Limb (tissue), 2 donors: Measurements from ENCODE around the gene ASAP2.
A peak's percentile ranks its signal among the peaks of the same experiment; 100 is the strongest.

Experiments
- DNase-seq, 2 donors: peaks; one replicate each; pipeline ENCODE4 v3.0.0-alpha.2; 2016; ENCODE audit errors: extremely low spot score in 2 of 2

ASAP2 gene

DNA sequence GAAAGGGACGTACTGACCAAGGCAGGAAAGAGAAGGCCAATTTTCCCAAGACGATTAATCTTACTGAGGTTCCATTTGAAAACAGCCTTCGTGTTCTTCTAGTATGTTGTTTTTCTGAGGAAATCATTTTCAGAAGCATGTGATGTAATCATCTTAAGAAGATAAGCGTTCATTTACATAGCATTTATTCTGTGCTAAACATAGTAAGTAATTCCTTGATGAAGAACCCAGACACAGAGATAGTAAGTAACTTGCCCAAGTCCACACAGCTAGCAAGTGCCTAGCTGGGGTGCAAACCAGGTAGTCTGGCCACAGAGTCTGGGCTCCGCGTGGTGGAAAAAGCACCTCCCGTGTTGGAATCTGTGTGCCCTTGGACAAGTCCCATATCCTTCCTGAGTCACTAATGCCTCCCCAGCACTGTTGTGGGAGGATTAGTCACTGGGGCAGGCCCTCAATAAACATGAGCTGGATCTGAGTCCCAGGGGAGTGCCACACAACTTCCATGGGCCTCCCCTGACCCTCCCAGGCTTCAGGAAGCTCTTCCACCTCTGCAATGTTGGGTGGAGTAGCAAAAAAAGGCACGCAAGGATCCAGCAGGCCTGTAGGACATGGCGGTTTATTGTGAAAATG is 26.9 kb upstream of the ASAP2 start:
- no peak for DNase-seq

DNA sequence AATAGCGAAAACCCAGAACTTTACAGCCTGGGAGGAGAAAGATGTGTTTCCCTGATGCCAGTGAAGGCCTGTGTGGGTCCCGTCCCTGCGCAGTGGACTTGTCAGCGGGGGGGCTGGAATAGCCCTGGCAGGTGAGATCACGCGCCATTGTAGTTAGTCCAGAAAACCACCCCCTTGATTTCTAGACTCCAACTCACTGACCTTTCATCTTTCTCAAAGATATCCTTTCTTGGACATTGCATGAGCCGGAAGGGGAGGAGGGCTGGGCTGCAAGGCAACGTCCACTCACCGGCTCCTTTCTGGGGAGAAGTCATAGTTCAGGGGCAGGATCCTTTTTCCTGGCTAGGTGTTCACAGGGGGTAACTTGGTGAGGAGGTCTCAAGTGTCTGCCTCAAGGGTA is 22.3 kb upstream of the ASAP2 start:
- no peak for DNase-seq

DNA sequence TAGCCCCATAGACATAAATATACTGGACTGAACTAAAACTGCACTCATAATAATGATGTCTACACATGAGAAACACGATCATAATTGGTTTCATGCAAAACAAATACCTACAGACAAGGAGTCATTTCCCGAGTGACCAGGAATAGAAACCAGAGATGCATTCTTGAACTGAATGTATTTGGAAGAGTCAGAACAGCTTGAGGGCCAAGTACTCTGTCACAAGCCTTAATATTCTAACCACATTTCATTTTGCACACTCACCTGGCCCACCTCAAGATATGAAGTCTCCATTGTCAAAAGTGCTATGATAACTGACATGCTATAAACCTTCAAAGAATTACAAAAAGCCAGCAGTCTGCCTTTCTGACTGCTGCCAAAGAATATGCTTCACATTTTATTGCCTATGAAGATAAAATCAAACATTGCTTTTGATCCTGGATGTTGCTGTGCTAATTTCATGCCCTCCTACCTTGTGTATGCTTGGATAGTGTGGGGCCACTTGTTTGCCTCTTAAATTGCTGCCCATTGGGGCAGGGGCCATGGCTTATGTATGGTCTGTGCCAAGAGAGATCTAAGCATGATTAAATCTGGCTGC is 18.9 kb upstream of the ASAP2 start:
- DNase-seq: no peak

DNA sequence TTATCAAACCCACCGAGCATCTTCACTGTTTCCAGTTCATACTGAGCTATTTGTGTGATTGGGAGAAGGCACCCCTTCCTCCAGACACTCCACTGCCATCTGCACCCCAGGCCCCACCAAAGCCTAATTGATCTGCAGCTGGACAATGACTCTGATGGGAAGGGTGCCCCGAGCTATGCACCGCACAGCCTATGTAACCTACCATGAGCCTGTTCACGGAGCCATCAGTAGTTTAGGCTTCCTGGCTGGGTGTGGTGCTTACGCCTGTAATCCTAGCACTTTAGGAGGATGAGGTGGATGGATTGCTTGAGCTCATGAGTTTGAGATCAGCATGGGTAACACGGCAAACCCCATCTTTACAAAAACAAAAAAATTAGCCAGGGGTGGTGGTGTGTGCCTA is 17.8 kb upstream of the ASAP2 start:
- DNase-seq: no peak

DNA sequence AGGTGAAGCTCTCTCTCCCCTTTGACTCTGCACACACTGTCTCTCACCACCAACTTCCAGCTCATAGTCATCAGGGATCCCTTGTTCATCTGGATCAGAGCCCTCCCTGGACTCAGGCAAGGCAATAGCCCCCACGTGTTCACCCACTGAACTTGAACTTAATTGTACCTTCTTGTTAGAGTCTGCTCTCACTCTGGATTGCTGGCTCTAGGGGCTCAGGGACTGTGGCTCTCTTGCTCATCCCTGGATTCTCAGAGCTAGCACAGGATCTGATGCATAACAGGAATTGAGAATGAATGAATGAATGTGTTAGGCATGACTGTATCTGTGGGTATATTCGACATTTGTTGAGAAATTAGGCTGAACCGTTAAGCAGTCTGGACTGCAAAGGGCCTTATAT is 16.7 kb upstream of the ASAP2 start:
- no peak for DNase-seq

DNA sequence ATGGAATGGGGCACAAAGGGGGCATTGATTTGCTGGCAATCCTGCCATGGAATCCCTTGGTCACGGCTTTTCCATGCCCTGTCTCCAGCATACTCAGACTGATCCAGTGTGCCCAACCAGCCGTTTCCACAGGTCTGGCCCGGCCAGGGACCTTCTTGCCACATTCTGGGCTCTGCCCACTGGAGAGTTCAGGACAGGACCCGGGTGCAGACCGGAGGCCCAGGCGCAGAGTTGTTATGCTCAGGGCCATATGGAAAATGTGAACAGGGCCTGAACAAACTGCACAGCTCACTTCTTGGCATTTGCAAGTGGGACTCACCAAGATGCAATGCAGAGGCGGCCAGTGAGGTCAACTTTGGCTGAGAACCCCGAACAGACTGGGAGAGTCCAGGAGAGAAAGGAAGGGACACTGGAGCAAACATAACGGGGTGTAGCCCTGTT is 15.6 kb upstream of the ASAP2 start:
- peak; percentile 80 to 83 for DNase-seq

DNA sequence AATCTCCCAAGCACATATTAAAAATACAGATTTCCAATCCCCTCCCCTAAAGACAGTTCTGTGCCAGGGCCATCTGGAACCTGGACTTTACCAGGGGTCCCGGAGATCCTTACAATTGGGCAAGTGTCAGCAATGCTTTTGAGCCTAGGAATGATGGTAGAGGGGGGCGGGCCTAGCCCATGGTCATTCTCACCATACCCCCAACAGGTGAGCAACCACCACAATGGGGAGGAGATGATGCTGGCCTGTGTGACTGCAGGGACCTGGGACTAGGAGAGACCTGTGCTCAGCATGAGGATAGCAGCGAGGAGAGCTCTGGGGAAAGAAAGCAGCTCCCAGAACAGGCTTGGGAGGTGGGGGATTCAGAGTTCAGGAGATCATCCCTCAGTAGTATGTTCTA is 13.9 kb upstream of the ASAP2 start:
- no peak for DNase-seq

DNA sequence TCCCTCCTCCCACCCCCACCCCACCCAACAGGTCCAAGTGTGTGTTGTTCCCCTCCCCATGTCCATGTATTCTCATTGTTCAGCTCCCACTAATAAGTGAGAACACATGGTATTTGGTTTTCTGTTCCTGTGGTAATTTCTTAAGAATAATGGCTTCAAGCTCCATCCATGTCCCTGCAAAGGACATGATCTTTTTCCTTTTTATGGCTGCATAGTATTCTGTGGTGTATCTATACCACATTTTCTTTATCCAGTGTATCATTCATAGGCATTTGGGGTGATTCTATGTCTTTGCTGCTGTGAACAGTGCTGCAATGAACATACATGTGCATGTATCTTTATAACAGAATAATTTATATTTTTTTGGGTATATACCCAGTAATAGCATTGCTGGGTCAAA is 12.3 kb upstream of the ASAP2 start:
- no peak for DNase-seq

DNA sequence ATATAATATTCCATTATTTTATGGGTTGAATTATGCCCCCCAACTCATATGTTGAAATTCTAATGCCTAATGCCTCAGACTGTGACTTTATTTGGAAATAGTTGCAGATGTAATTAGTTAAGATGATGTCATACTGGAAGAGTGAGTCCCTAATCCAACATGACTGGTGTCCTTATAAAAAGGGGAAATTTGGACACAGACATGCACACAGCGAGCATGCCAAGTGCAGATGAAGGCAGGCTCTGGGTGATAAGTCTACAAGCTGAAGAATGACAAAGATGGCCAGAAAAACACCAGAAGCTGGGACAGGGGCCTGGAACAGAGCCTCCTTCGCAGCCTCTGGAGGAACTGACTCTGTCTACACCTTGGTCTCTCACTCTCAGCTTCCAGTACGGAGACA is 10.0 kb upstream of the ASAP2 start:
- DNase-seq: no peak

DNA sequence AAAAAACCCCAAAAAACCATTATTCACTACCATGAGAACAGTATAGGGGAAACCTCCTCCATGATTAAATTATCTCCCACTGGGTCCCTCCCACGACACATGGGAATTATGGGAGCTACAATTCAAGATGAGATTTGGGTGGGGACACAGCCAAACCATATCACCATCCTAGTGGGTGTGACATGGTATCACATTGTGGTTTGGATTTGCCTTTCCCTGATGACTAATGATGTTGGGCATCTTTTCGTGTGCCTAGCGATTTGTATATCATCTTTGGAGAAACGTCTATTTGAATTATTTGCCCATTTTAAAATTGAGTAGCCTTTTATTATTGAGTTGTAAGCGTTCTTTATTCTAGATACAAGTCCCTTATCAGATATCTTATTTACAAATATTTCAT is 8.7 kb upstream of the ASAP2 start:
- DNase-seq: no peak

DNA sequence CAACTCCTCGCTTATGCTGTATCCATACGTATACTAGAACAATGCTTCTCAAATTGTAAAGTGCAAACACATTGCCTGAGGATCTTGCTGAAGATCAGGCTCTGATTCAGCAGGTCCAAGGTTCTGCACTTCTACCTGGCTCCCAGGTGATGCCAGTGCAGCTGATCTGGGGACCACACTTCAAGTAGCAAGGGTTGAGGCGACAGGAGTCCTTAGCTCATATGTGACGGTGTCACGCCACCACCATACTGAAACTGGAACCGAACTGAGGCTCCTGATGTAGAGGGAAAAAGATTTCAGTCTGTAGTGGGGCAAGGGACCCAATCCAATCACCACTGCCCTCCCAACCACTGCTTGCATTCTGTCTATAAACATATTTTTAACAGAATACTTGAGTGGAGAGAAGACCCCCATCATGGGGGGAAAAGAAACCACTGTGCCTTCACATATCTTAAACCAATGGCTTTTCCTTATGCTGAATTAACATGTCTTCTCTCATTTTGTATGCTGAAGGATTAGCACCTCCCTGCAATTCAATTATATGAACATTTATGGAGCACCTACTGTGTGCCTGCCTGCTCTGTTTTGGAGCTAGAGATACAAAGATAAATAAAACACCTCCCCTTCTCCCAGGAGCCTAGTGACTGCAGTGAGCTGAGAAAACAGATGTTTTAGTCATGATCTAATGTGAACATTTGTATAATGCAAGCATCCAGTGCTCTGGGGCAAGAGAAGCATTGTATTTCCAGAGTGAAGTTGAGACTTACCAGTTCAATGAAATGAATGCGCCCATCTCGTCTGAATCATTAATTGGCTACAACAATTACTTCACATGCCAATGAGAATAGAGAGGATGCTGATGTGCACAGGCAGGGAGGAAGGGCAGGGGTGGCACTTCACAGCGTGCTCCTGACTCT is 6.6 kb upstream of the ASAP2 start:
- peak in 1 of 2 donors; percentile 18 for DNase-seq

DNA sequence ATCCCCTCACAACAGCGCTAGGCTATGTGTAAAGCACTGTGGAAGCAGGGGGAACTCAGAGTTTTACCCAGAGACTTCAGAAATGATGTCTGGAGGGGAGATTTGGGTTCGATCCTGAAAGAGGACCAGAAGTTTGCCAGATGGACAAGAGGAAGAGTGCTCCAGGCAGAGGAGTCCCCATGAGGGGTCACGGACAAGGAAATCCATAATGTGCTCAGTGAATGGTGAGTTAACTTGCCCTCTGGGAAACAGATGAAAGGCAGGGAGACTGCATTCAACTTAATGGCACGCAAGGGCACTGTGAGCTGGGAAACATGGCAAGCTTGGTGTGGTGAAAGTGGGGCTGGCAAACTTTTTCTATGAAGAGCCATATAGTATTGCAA is 6.0 kb upstream of the ASAP2 start:
- no peak for DNase-seq

DNA sequence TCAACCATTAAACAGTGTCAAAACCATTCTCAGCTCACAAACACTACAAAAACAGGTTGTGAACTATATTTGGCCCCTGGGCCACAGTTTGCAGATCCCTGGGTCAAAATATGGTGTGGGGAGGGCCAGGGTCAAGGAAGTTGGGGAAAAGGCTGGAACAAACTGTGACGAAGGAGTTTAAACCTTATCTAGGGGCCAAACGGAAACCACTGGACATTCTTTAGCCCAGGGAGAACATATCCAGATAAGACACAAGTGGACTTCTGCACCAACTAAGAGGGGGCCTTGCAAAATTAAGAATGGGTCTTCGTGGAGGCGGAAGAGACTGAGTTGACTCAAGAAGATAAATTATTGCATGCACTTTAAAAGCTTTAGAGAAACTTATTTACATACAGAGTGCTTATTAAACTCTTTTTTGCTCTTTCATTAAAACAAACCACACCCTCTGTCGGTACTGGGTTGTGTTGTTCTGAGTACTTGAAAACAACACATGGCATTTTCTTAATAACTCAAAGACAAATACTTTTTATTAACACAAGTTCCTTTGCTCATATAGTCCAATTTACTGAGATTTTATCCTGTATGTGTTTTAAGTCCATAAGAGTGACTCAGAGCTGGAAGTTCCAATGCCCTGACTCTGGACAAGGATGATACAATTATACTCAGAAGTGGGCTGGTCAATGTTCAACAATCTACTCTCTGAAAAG is 5.3 kb upstream of the ASAP2 start:
- DNase-seq: no peak

DNA sequence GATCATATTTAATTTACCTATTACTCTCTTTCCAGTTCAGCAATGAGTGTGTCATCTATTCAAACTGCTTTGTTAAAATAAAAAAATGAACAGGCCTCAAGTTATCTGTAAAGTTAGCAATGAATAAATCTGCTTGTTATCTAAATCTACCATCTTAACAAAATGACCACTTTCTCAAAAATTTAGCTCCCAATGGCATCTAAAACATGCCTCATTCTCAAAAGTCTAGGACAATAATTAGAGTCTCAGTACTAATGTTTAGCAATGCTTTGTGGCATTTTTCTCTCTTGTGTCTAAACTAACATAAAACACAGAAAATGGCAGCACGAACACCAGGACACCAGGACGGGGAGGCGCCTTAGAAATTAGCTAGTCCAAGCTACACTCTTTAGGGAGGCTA is 3.6 kb upstream of the ASAP2 start:
- DNase-seq: no peak

DNA sequence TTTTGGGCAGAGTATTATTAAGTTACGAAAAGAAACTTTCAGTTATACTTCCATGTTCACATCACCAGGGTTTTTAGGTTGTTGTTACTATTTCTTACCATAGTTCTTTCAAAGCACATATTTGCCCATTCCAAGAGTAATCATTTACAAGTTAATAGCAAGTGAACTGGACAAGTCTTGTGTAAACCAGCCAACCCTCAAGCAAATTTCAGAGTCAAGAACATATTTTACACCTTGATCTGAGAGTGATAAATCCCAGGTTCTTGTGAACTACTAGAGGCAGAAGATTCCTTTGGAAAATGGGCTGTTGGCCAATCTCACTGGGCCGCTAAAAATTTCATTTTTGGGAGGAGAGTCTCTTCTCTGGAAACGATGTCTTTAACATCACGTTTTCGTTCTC is 2.7 kb upstream of the ASAP2 start:
- DNase-seq: no peak

DNA sequence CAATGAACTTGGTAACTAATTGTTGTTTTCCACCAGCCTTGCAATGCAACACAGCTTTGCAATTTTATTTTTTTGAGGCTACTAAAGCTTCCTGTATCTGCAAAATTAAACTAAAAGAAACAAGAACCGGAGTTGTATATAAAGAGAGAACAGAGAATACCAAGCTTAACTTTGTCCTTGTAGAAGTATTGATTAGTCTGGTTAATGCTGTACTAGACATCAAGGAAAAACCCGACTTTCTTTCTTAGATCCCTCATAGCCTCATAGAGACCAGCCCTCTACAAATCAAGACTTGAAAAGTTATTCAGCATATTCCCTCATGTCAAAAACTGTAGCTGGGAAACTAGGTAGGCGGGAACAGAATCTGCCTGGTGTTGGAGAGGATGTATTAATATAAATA is 1.7 kb upstream of the ASAP2 start:
- no peak for DNase-seq

DNA sequence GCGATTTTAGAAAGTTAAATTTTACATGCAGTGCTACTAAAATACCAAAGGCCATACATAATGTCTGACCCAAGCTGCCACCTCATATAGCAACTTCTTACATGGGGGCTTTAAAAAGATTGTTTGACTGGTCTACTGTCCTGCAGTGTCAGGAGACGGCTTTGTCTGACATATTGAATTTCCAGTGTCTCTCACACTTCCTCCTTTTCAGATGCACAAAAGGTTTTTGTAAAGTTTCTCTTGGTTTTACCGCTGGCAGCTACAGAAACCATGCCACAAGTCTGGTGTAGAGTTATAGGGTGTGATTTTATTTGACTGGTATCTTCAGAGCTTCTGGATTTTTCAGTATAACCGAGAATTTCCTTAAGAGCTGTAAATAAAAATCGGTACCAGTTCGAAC is 1.1 kb upstream of the ASAP2 start:
- no peak for DNase-seq

DNA sequence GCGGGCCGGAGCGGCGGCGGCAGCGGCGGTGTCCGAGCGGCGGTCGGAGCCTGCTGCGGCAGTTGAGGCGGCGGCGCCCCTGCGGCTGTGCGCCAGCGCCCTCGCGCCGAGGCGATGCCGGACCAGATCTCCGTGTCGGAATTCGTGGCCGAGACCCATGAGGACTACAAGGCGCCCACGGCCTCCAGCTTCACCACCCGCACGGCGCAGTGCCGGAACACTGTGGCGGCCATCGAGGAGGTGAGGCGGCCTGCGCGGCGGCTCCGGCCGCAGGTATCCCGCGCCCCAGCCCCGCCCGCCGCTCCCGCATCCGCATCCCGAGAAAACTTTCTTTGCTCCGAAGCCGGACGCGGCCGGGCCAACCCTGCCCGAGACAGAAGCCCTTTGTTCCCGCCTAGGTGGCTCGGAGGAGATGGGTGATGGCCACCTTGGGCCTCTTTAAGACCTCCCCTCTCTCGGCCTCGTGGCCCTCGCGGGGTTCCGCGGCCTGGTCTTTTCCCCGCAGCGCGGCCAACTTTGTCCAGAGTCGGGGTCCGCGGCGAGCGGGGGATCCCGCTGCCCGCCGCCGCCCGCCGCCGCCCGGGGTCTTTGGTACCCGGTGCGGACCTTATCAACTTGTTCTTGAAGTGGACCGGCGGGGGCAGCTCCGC is 504 bp downstream of the ASAP2 start:
- peak in 1 of 2 donors; percentile 70 for DNase-seq

DNA sequence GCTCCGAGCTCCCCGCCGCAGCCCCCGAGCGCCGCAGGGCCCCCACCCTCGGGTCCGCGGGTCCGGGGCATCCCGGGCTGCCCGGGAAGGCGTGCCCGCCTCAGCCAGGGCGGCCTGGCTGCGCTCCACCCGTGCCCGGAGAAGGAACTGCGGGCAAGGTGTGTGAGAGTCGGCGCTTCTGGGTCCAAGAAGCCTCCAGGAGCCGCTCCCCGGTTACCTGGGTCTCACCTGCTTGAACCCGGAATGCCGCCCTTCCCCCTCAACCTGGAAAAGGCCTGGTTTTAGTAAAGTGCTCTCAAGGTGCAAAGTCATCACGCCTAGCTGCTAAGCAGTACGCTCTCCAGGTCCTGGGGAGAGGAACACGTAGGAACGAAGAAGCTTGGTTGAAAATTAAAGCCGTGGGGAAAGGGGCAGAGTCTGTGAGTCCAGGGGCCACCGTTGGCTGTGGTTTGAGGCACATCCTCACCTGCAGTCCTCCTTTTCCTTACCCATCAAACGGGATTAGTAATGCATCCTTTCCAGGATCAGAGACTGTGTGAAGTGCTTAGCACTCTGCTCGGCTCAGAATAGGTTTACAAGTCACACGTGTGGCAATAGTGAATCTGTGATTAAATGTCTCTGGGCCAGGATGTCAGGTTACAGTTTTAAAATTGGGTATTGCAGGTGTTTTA is 1.2 kb downstream of the ASAP2 start:
- DNase-seq: no peak

DNA sequence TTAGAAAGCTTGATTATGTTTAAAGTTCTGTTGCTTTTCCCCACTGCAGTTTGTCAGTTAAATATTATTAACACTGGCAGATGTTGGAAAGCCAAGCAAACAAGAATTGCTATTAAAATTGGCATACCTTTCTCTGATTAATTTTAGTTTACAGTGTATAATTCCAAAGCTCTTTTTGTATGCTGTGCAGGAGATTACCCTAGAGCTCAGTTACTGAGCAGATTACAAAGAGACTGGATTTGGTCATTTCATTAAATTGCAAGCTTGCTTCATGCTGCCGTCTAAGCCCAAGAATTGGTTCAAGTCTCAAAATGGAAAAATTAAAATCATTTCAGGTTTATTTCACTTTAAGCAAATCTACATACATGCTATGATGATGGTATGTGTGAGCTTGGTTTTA is 2.3 kb downstream of the ASAP2 start:
- DNase-seq: no peak

DNA sequence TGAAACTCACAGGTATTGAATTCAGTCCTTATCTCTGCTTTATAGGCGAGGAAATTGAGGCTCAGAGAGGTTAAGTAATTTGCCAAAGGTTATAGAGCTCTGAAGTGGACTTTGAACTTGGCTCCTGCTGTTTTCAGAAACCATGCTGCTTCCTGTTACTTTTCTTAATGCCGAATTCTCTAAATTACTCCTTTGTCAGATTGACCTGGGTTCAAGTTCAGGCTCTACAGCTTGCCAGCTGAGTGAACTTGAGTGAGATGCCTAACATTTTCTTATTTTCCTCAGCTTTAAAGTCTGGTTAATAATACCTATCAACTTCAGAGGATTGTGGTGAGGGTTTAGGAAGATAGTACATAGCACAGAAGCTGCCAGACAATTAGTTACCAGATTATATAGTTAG is 3.4 kb downstream of the ASAP2 start:
- no peak for DNase-seq
